Mucosa of rectum (tissue), 2 donors: Measurements from ENCODE around the gene AP1G2.
A peak's percentile ranks its signal among the peaks of the same experiment; 100 is the strongest.

ENCODE experiments used
- H3K27ac ChIP-seq, 2 donors: one replicate each; pipeline ENCODE4 v1.7.0; 2013; ENCODE audit warnings: inconsistent platforms in 2 of 2, low read depth in 2 of 2, low read length in 2 of 2
- H3K27me3 ChIP-seq, 2 donors: one replicate each; pipeline ENCODE4 v1.7.0; 2013; ENCODE audit warnings: low read length in 2 of 2; ENCODE audit not compliant: control insufficient read depth in 2 of 2, insufficient read depth in 2 of 2
- H3K36me3 ChIP-seq, 2 donors: one replicate each; pipeline ENCODE4 v1.7.0; 2013; ENCODE audit warnings: low read length in 2 of 2; ENCODE audit not compliant: control insufficient read depth in 2 of 2, insufficient read depth in 2 of 2
- H3K4me1 ChIP-seq, 2 donors: one replicate each; pipeline ENCODE4 v1.7.0; 2013; ENCODE audit warnings: low read length in 2 of 2, mild to moderate bottlenecking in 1 of 2; ENCODE audit not compliant: control insufficient read depth in 2 of 2, insufficient read depth in 2 of 2
- H3K4me3 ChIP-seq, 2 donors: one replicate each; pipeline ENCODE4 v1.7.0; 2013; ENCODE audit warnings: low read length in 2 of 2
- H3K9ac ChIP-seq, 2 donors: one replicate each; pipeline ENCODE4 v1.7.0; 2013; ENCODE audit warnings: low read length in 2 of 2, low read depth in 1 of 2, mild to moderate bottlenecking in 1 of 2
- H3K9me3 ChIP-seq, 2 donors: one replicate each; pipeline ENCODE4 v1.7.0; 2013; ENCODE audit warnings: low read length in 2 of 2; ENCODE audit not compliant: control insufficient read depth in 2 of 2
- donor health status: healthy.
- donor health status: Normal muscosa, but diverticular disease.

AP1G2 gene

DNA sequence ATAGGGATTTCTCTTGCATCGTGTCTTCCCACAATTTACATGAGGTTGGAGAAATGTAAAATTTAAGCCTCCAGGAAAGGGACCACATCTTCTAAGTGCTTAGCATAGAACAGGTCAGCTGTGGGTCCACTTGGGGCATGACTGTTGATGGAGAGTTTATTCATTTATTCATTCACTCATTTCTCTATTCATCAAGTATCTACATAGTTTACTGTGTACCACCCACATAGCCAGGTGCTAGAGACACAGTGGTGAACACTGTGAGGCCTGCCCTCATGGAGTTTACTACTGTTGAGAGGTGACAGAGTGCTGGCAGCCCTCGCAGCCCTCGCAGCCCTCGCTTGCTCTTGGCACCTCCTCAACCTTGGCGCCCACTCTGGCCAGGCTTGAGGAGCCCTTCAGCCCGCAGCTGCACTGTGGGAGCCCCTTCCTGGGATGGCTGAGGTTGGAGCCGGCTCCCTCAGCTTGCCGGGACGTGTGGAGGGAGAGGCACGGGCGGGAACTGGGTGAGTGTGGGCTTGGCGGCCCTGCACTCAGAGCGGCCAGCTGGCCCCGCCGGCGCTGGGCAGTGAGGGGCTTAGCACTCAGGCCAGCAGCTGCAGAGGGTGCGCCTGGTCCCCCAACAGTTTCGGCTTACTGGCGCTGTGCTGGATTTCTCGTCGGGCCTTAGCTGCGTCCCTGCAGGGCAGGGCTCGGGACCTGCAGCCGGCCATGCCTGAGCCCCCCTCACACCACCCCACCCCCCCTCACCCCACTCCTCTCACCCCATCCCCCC, 12.7 kb upstream of the AP1G2 start:
- H3K27me3 ChIP-seq = peaks cover 13 to 38% of the 10 kb centered on the region in 2 donors
- no peak overlapping the region for H3K27ac ChIP-seq
- no peak overlapping the region for H3K4me3 ChIP-seq
- no peaks in the 10 kb centered on the region for H3K9me3 ChIP-seq
- peaks cover 0 to 4% of the 10 kb centered on the region in 2 donors for H3K4me1 ChIP-seq
- no peaks in the 10 kb centered on the region for H3K36me3 ChIP-seq
- no peak overlapping the region for H3K9ac ChIP-seq

DNA sequence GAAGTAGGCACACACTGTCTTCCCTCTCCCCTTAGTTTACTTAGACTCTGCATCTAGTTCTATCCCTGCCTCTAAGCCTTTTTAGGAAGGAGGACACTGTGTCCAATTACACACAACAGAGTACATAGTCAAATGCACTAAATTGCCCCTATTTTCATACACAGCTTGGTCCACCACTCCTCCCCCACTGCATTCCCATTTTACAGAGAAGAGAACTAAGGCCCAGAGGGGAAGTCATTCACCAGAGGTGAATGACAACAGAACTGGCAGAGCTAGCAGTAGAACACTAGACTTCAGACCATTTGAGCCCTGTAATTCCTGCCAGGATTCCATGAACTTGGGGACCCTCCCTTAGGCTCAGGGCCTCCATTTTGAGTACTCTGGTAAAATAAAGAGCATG, 12.1 kb upstream of the AP1G2 start:
- H3K27me3 ChIP-seq = peaks cover 17 to 40% of the 10 kb centered on the region in 2 donors
- H3K4me3 ChIP-seq = no peak overlapping the region
- H3K9me3 ChIP-seq = no peaks in the 10 kb centered on the region
- H3K36me3 ChIP-seq = no peaks in the 10 kb centered on the region
- peaks cover 0 to 4% of the 10 kb centered on the region in 2 donors for H3K4me1 ChIP-seq
- H3K27ac ChIP-seq = no peak overlapping the region
- H3K9ac ChIP-seq = no peak overlapping the region

DNA sequence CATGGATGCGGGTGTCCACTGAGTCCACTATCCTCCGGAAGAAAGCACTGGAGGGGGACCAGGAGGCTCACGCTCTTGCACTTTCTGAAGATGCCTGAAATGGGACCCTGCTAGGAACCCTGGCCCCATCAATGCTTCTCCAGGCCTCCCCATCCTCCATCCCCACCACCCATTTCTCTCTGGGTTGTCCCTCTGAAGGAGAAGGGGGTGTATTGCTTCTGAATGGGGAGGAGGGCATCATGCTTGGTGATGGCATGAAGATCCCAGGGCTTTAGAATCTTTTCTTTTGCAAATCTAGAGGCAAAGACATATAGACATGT, 11.7 kb upstream of the AP1G2 start:
- Histone ChIP-seq H3K9ac (no peak overlapping the region), H3K4me3 (no peak overlapping the region), H3K4me1 (peaks cover 0 to 4% of the 10 kb centered on the region in 2 donors), H3K36me3 (no peaks in the 10 kb centered on the region), H3K27me3 (peaks cover 18 to 40% of the 10 kb centered on the region in 2 donors), H3K9me3 (no peaks in the 10 kb centered on the region), H3K27ac (no peak overlapping the region)

DNA sequence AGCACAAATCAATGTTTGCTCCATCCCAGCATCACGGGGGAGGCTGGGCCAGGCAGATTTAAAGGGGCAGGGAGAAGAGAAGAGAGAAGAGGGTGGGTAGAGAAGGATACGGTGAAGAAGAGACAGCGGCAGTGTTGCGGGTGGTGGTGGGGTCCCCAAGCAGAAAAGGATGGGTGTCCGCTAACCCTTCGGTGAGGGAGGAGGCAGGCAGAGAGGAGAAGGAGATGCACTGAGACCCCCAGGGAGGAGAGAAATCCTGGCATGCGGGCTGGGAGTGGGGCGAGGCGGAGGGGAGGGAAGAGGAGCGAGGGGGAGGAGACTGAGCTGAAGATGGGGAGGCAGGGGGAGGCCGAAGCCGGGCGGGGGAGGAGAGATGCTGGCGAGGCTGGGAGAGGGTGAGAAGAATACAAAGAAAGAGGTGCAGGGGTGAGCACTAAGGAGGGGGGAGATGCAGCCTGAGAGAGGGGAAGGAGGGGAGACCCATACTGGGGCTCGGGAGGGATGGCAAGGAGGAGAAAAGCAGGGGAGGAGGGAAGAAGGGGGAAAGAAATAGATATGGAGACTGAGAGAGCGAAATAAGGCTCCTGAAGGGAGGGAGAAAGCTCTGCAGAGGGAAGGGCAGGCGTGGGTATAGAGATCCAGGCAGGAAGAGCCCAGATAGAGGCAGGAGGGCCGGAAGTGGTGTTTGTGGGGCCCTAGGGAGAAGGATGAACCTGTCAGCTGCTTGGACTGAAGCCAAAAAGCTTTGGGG, 11.1 kb upstream of the AP1G2 start, which contains the start of gene JPH4:
JPH4 (minus strand) TSS at position 231 of the 751 bp plus-strand sequence. CDS start 1,337 bp downstream, outside the sequence.
- Histone ChIP-seq H3K36me3 (no peaks in the 10 kb centered on the region), H3K27me3 (peaks cover 18 to 40% of the 10 kb centered on the region in 2 donors), H3K4me3 (no peak within 1 kb of the TSS), H3K4me1 (peaks cover 0 to 4% of the 10 kb centered on the region in 2 donors), H3K27ac (no peak within 1 kb of the TSS), H3K9me3 (no peaks in the 10 kb centered on the region), H3K9ac (no peak within 1 kb of the TSS)

DNA sequence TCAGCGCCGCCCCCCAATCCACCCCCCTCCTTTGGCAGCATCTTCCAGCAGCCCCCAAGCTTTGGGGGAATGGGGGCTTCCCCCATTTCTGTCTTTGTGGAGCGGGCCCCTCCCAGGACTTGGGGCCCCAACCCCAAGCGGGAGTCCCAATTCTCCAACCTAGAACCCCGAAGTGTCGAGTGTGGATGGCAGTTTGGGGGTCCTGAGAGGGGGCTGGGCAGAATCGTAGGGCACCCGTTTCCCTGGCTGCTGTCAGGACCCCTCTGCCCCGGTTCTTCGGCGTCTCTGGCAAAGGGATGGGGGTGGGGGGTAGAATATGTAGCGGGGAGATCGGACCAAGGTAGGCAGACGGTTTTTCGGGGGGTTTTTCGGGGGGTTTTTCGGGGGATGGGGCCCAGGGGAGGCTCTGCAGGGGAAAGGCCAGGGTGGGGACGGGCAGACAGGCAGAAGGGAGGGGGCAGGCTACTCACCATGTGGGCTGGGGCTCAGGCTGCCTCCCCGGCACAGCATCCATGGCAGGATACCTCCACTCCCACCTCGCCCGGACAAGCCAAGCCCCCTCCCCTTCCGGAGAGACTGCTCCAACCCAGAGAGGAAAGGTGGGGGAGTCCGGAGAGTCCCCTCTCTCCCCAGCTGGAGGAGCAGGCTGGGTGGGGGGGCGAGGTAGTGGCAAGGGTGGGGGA, 10.3 kb upstream of the AP1G2 start:
- Histone ChIP-seq H3K27ac (no peak overlapping the region), H3K9ac (no peak overlapping the region), H3K36me3 (no peaks in the 10 kb centered on the region), H3K4me3 (no peak overlapping the region), H3K4me1 (peaks cover 0 to 4% of the 10 kb centered on the region in 2 donors), H3K9me3 (no peaks in the 10 kb centered on the region), H3K27me3 (peaks cover 21 to 43% of the 10 kb centered on the region in 2 donors)

DNA sequence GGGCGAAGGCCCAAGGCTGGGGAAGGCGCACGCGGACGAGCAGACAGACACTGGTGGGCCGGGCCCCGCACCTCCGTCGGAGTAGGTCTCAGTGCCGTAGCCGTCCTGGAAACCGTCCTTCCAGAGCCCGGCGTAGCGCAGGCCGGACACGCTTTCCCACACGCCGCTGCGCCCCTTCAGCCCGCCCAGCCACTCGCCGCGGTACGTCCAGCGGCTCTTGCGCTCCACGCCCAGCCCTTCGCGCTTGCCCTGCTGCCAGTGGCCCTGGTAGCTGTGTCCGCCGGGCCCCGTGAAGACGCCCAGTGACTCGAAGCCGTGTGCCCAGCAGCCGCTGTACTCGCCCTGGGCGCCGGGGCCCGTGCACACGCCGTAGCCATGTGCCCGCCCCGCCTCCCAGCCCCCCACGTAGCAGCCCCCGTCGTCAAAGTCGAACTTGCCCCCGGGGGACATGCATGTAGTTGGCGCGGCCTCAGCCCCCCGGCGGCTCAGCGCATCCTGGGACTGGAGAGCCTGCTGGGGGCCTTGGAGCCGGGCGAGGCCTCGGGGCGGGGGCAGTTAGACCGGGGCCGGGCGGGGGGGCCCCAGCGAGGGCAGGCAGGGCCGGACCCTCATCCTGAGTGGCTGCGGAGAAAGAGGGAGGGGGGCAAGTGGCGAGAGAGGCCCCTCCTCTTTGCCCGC, 9.6 kb upstream of the AP1G2 start:
- Histone ChIP-seq H3K27ac (no peak overlapping the region), H3K27me3 (peaks cover 24 to 43% of the 10 kb centered on the region in 2 donors), H3K36me3 (no peaks in the 10 kb centered on the region), H3K9me3 (no peaks in the 10 kb centered on the region), H3K4me1 (peaks cover 0 to 4% of the 10 kb centered on the region in 2 donors), H3K9ac (no peak overlapping the region), H3K4me3 (peak overlapping the region in 1 of 2 donors; percentile 43)

DNA sequence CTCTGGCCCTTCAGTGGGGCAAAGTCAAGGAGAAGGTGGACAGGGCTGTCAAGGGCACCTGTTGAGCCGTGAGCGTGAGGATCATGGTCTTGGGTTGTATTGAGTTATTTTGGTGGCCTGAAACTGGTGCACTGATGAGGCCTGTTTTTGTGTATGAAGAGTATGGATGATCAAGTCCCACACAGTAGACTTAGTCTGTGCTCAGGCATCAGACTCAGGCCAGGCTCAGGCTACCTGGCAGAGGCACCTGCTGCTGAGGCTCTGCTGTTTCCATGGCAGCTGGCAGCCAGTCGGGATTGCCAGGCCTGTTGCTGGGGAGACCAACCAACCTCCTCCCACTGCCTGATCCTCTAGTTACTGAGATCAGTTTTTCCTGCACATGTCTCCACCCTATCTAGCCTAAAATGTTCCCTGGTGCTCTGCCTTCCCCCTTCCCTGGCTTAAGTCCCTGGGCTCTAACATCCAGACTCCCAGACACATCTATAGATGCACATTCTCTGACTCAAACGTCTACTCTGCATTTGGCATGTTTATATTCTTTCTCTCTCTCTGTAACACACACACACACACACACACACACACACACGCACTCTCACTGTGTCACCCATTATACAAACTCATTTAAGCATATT, 5.9 kb upstream of the AP1G2 start:
- Histone ChIP-seq H3K9ac (no peak overlapping the region), H3K27ac (no peak overlapping the region), H3K4me3 (no peak overlapping the region), H3K4me1 (peaks cover 3 to 10% of the 10 kb centered on the region in 2 donors), H3K36me3 (no peaks in the 10 kb centered on the region), H3K9me3 (no peaks in the 10 kb centered on the region), H3K27me3 (peaks cover 26 to 30% of the 10 kb centered on the region in 2 donors)

DNA sequence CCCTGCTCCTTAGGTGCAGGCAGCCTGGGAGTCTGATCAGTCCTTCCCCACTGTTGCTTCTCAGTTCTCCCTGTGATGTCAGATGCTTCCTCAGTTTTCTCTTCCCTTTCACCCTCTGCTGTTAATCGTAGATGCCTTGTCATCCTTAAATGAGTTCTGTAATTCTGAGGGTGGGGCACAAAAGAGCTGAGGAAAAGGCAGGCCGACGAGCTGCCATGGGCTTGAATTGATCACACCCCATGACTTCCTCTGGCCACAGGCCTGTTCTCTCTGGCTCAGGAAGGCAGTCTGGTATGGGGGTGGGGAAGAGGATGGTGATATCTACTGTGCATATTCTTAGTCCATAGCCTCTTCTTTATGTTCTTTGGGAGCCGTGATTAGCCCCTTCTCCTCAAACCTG, 5.2 kb upstream of the AP1G2 start:
- H3K27ac ChIP-seq = no peak overlapping the region
- H3K4me1 ChIP-seq = peaks cover 7 to 15% of the 10 kb centered on the region in 2 donors
- no peaks in the 10 kb centered on the region for H3K36me3 ChIP-seq
- no peak overlapping the region for H3K4me3 ChIP-seq
- H3K27me3 ChIP-seq = peaks cover 26 to 28% of the 10 kb centered on the region in 2 donors
- H3K9ac ChIP-seq = no peak overlapping the region
- H3K9me3 ChIP-seq = no peaks in the 10 kb centered on the region

DNA sequence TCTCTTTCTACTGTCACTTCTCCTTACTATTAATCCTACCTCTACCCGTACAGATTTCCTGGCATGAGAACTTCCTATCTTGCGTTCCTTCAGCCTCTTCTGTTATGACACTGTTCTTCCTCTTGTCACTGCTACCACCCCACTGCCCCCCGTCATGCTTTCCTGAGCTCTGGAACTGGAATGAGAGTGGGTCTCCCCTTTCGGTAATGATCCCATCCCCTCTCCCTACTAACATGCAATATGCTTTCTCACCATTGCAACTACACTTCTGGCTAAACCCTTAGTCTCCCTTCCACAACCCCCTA, 4.9 kb upstream of the AP1G2 start:
- no peak overlapping the region for H3K27ac ChIP-seq
- no peaks in the 10 kb centered on the region for H3K36me3 ChIP-seq
- H3K27me3 ChIP-seq = peaks cover 24 to 25% of the 10 kb centered on the region in 2 donors
- H3K4me3 ChIP-seq = no peak overlapping the region
- no peak overlapping the region for H3K9ac ChIP-seq
- H3K4me1 ChIP-seq = peaks cover 7 to 15% of the 10 kb centered on the region in 2 donors
- no peaks in the 10 kb centered on the region for H3K9me3 ChIP-seq
